ENCODE results near the gene PCDH9. TPM values are rescaled to one million over a fixed set of nuclear protein-coding genes. Genes with fewer than 3 reads are reported as not detected.

PCDH9 gene
- total RNA-seq, 1 donor from 2014 or later, result 9.8 TPM

- Mint-ChIP-seq H3K9me3 (ENCODE audit: low read depth) (no peaks in the 10 kb centered on the region), H3K27me3 (ENCODE audit: low read depth) (no peaks in the 10 kb centered on the region), H3K36me3 (ENCODE audit: low read depth) (no peaks in the 10 kb centered on the region), H3K4me1 (ENCODE audit: low read depth) (no peaks in the 10 kb centered on the region), H3K4me3 (ENCODE audit: unreplicated experiment) (no peak overlapping the region), H3K27ac (ENCODE audit: unreplicated experiment) (no peak overlapping the region)
- no peak for TF ChIP-seq CTCF (IDR thresholded peaks at IDR 0.05)
- DNase-seq (ENCODE audit: low spot score), result no peak
Observed at GRCh38 chr13:66981912-66982311, 248.2 kb downstream of the PCDH9 start.

GRCh38 chr13:66977161-66977560, 253.0 kb downstream of the PCDH9 start:
- Mint-ChIP-seq H3K27ac (ENCODE audit: unreplicated experiment) (no peak overlapping the region), H3K9me3 (ENCODE audit: low read depth) (no peaks in the 10 kb centered on the region), H3K36me3 (ENCODE audit: low read depth) (no peaks in the 10 kb centered on the region), H3K27me3 (ENCODE audit: low read depth) (no peaks in the 10 kb centered on the region), H3K4me1 (ENCODE audit: low read depth) (peaks cover 10% of the 10 kb centered on the region), H3K4me3 (ENCODE audit: unreplicated experiment) (no peak overlapping the region)
- TF ChIP-seq CTCF (IDR thresholded peaks at IDR 0.05), result no peak
- DNase-seq (ENCODE audit: low spot score), result no peak

GRCh38 chr13:66974889-66975288, 255.2 kb downstream of the PCDH9 start:
- Mint-ChIP-seq H3K4me1 (ENCODE audit: low read depth) (peaks cover 10% of the 10 kb centered on the region), H3K9me3 (ENCODE audit: low read depth) (no peaks in the 10 kb centered on the region), H3K27me3 (ENCODE audit: low read depth) (no peaks in the 10 kb centered on the region), H3K27ac (ENCODE audit: unreplicated experiment) (no peak overlapping the region), H3K36me3 (ENCODE audit: low read depth) (no peaks in the 10 kb centered on the region), H3K4me3 (ENCODE audit: unreplicated experiment) (no peak overlapping the region)
- TF ChIP-seq CTCF (IDR thresholded peaks at IDR 0.05), result no peak
- no peak for DNase-seq (ENCODE audit: low spot score)

- Mint-ChIP-seq H3K27ac (ENCODE audit: unreplicated experiment) (no peak overlapping the region), H3K27me3 (ENCODE audit: low read depth) (no peaks in the 10 kb centered on the region), H3K9me3 (ENCODE audit: low read depth) (no peaks in the 10 kb centered on the region), H3K36me3 (ENCODE audit: low read depth) (no peaks in the 10 kb centered on the region), H3K4me3 (ENCODE audit: unreplicated experiment) (no peak overlapping the region), H3K4me1 (ENCODE audit: low read depth) (peaks cover 10% of the 10 kb centered on the region)
- no peak for TF ChIP-seq CTCF (IDR thresholded peaks at IDR 0.05)
- no peak for DNase-seq (ENCODE audit: low spot score)
Observed at GRCh38 chr13:66974174-66974573, 256.0 kb downstream of the PCDH9 start.

- Mint-ChIP-seq H3K27me3 (ENCODE audit: low read depth) (no peaks in the 10 kb centered on the region), H3K27ac (ENCODE audit: unreplicated experiment) (no peak overlapping the region), H3K4me3 (ENCODE audit: unreplicated experiment) (no peak overlapping the region), H3K9me3 (ENCODE audit: low read depth) (no peaks in the 10 kb centered on the region), H3K4me1 (ENCODE audit: low read depth) (peaks cover 10% of the 10 kb centered on the region), H3K36me3 (ENCODE audit: low read depth) (no peaks in the 10 kb centered on the region)
- TF ChIP-seq CTCF (IDR thresholded peaks at IDR 0.05), result no peak
- no peak for DNase-seq (ENCODE audit: low spot score)
Observed at GRCh38 chr13:66972659-66973058, 257.5 kb downstream of the PCDH9 start.
